Activated CD4-positive, alpha-beta T cell treated with anti-CD3 and anti-CD28 coated beads, Interleukin-2, amount 50 U/mL, for 48 hours (primary cell): ENCODE measurements around the gene CD47.
A peak's percentile ranks its signal among the peaks of the same experiment; 100 is the strongest.

Experiments used
- DNase-seq, 2 experiments: peaks; one replicate each; pipeline ENCODE4 v3.0.0-alpha.2; 2020

Gene CD47

DNA sequence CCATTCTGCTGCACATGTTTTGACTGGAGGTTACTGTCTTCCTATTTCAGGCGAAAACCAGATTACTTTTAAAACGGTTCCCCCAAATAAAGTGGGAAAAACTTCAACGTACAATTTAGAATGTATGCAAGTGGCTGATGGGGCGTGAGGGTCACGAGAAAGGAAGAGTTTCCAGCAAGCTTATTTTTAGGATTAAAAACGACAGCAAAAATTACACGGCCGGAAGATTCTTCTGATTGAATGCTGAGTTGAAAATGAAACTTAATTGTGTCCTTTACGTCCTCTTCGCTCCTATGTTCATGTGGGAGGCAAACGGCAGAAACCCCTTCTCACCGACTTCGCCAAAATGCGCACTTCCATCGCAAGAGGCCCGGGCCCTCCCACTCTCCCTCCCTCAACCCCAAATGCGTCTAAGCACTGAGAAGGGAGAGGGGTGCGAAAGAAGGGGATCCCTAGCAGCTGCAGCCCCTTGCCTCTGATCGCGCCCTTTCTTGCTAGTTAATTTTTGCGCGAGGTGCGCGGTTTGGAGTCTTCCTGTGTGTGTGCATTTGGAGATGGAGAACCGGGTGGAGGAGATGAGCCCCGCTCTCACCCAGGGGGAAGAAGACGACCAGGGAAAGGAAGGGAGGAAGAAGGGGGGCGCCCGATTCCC lies 656 bp downstream of the CD47 start:
- peak; percentile 58 to 66 for DNase-seq

DNA sequence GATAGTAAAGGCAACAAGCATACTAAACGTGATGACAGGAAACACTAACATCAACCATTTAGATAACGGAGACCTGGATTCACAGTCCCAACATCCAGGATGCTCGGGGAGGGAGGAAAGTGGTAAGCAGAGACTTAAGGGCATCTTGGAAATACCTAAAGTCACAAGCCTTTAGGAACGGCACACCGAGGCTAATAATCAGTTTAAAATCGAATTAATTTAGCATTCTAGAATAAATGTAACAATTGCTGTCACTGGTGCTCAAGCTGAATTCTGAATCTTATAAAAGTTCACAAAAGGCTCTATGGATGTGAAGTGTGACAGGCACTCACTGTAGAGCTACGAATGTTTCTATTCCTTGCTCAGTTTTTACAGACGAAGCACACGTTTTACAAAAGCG lies 1.3 kb downstream of the CD47 start:
- DNase-seq: no peak

DNA sequence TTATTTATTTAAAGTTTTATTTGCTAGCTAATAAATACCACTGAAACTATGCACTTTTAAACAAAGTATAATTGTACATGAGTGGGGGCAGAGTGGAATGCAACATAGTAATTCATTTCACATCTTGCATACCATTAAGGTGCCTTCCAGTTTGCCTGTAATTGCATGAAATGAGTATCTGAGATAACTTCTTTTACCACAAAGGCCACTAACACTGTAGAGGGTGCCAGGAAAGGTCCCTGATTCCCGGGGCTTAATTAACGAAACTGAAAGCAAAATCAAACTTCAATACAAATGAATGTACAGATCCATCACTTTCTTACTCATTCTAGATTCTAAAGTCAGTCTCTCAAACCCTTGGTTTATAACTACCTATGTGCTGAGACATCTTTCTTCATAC lies 2.1 kb downstream of the CD47 start:
- peak; percentile 30 to 53 for DNase-seq

DNA sequence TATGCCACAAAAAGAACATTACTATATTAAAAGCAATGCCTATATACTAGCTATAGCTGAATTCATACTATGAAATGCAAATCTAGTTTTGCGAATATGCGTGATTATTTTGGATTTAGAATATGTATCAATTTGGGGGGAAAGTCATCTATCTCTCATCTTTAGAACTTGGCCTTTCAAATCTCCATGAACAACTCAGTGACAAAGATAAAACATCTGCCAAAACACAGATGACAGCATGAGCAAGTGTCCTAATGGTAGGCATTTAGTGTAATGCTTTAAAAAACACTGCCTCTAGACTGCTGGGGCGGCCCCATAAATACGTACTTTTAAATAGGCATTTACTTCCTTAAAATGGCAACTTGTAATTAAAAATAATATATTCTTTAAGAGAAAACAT lies 2.7 kb downstream of the CD47 start:
- DNase-seq: no peak

DNA sequence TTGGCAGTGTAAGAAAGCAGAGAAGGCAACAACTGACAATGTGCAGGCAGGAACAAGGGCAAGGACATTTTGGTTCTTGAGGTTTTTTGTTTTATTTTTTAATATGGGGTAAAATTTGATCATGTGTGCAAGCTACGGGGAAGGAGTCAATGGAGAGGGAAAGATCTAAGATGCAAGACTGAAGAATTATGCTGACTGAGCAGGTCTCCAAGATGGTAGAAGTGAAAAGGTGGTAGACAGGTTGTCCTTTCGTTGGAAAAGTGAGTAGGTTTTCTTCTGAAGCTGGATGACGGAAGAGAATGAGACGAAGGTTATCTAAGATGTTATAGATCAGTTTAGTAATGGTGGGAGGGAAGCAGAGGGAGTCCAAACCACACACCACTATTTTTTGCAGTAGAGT lies 4.2 kb downstream of the CD47 start:
- DNase-seq: no peak

DNA sequence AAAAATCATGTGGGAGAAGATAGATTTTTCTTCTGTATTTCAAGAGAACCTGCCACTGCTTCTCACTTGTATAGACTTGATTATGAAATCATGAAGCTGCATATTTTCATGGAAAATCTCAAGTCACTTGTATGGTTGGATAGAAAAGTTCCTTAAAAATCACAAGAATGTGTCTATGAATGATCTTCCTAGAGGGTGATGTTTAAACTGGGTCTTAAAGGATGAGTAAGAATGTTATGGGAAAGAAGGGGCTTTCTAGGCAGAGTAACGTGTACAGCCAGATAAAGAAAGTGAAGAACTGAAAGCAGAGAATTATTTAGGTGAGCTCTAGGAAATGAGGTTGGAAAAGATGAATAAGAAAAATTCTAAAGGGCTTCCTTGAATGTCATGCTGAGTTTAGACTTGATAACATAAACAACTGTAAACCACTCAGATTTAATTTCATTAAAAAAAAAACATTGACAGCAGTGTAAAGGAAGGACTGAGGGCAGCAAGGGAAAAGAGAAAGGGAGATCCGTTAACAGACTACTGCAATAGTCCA lies 5.0 kb downstream of the CD47 start:
- no peak for DNase-seq

DNA sequence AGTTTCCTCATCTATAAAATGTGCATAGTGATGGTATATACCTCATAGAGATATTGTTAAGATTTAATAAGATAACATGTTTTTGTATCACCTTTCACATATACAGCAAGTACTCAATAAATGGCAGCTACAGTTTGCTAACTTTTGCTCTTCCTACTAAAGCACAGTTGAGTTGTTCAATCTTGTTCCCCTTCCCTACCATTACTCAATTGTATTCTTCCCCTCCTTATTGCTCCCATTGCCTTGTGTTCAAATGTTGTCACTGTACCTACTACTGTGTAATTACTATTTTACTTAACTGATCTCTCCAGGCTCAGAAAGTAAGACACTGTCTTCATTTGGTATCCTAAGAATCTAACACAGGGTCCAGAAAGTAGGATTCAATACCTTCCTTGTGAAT lies 5.5 kb downstream of the CD47 start:
- DNase-seq: no peak

DNA sequence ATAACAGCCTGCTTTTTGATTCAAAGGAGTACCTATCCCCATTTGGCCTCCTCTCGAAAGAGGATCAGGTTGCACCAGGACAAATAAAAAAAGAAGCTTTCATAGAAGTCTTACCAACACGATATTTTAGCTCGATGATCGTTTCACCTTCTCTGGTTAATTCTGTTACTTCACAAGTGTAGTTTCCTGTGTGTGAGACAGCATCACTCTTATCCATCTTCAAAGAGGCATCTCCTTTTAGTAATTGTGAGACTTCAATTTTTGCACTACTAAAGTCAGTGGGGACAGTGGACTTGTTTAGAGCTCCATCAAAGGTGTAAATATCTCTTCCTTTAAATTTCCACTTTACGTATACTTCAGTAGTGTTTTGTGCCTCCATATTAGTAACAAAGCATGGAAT lies 11.0 kb downstream of the CD47 start:
- DNase-seq: no peak

DNA sequence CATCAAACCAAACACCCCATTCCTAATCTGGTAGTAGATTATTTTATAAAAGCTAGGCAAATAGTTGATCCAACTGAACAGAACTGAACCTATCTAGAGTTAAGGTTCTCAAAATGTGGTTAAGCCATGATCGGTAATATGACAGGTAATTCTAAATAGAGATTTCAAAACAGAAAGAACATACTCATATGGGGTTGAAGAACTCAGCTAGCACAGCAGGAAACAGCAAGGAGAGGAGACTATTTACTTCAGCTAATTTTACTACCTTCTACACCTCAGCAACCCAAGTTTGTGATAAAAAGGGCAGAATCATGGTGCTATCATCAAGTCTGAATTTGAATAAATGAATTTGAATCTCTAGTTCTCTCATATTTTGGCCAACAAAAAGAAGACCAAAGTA lies 11.8 kb downstream of the CD47 start:
- no peak for DNase-seq

DNA sequence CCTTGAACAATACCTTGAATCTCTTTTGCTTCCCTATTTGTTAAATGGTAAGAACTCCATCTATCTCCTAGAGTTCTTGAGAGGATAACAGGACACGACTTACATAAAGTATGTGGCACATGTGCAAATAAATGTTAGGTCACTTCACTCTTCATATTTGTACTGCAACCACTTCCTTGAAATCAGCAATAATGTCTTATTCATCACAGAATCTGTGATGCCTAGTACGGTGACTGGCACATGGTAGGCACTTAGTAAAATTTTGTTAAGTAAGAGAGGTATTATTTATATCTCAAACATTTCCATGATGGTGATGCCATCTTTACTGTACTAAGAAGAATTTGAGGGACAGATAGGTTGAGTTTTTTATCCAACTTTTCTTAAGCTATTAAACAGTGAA lies 14.3 kb downstream of the CD47 start:
- DNase-seq: no peak

DNA sequence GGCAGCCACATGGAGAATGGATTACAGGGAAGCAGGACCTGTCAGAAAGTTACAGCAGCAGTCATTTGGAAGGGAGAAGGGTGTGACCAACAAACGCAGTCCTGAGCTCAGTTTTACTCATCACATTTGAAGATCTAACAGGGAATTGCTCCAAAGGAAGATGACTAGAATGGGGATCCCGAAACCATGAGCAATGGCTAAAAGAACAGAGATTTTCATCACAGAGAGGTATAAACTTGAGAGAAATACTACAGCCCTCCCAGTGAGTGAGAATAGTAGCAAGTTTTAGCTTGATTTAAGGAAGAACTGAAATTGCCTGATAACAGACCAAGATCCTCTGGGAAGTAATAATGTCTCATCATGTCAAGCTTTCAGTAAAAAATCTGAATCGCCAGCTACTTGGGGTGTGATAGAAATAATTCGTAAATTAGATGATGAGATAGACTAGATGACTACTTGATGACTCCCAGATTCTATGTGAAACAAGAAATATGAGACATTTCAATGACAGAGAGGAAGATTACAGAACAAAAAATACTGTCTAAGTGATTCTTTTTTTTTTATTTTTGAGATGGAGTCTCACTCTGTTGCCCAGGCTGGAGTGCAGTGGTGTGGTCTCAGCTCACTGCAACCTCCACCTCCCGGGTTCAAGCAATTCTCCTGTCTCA lies 16.9 kb downstream of the CD47 start:
- no peak for DNase-seq

DNA sequence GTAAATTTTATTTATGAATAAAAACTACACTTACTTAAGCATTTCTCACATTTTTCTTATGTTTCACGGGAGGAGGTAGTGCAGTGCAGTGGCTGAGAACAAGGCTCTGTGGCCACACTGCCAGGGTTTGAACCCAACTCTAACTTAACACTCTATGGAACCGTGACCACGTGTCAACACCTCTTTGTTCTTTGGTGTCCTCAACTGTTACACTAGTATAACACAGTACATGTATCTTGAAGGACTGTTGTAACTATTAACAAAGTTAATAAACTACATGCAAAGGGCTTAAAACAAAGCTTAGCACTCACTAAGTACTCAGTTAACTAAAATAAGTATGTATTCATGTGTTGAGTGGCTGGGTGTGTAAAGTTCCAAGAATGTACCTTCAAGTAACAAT lies 19.5 kb downstream of the CD47 start:
- DNase-seq: no peak

DNA sequence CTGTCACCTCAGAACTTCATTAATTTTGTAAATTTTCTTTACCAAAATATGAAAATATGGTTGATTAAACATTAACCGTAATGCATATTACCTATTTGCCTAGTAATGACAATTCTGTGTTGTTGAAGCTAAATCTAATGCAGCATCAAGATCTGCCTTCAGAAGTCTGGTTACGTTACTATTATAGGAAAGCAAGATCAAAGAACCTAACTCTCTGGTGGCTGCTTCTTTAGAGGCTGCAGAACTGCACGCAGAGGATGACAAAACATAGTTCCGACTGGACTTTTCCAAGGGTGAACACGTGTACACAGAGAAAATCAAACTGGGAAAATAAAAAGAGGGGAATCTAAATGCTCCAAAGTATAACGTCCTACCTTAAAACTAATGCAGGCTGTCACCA lies 20.5 kb downstream of the CD47 start:
- DNase-seq: no peak

DNA sequence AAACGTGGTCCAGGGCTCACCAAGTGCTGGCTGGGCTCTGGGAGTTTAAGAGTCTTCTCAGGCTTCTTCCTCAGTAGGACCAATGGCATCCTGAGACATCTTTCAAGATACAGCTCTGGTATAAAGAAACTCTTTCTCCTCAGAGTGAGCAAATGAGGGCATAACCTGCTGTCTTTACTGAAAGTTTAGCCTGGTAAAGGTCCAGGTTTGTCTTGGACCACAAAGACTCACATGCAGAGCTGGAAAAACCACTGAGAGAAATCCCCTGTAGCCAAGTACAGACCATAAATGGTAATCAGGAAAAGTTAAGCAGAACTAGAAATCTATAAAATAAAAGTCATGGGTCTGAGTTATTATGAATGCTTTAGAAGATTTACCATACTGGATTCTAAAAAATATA lies 23.1 kb downstream of the CD47 start:
- DNase-seq: no peak

DNA sequence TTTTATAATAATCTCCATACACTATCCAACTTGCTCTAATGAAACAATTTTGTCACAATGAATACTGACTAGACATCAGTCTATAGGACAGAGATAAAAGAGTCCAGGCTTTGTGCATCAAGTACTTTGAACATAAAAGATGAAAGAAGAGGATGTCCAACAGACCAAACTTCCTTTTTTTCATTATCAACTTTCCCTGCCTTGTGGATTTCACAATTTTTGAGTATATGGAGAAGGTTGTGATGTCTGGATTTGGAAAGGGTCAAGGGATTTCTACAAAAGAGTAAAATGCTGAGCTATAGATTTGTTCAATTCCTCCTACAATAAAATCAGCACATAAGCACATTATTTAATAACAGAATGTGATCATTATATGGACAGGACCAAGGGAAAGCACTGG lies 25.7 kb downstream of the CD47 start:
- no peak for DNase-seq

DNA sequence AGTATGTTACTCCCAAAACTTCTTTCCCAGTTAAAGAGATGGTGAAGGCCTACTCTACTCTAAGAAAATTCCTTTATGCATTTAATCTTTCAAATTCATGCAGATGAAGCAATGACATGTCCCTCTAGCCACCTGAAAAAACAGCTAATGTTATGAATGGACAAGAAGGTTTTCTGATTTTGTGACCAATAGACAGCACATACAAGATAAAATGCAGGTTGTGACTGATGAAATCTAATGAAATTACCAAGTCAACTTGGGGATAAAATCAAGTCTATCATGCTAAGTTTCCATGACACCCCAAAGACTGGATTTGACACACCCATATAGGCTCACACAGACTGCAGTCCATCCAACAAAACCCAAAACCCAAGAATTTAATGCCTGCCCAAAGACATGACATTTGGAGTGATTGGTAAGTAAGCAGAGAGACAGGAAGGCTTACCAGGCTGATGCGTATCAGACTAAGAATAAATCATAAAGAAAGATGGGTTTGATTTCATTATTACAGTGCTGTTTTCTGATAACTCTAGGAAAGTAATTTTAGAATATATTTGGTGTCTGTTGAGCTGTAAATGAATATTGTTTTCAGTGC lies 26.4 kb downstream of the CD47 start:
- DNase-seq: no peak

DNA sequence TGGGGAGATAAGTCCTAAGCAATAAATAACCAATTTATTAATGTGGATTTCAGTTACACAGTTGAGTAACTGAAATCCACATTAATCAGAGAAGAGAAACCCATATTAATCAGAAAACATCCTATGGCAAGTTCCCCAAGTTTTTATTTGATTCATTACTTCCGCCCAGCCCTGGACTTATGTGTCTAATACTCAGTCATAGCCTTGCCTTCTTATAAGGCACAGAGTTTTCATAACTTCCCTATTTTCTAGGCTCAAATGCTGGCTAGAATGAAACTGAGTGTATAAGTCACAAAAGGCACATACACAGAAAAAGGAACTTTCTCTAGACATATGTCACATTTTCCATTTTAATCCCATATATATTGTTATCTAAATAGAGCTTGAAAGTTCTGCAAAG lies 28.8 kb downstream of the CD47 start:
- no peak for DNase-seq

DNA sequence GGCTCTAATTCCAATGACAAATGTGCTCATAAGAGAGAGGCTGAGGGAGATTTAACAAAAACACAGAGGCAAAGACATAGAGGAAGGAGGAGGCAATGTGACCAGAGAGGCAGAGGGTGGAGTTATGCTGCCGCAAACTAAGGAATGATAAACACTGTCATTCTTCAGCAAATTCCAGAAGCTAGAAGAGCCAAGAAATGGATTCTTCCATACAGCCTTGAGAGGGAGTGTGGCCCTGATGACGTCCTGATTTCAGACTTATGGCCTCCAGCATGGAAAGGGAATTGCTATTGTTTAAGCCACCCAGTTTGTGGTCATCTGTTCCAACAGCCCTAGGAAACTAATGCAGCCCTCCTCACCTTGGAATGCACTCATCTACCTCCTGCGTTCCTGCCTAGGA lies 30.5 kb downstream of the CD47 start:
- DNase-seq: no peak

DNA sequence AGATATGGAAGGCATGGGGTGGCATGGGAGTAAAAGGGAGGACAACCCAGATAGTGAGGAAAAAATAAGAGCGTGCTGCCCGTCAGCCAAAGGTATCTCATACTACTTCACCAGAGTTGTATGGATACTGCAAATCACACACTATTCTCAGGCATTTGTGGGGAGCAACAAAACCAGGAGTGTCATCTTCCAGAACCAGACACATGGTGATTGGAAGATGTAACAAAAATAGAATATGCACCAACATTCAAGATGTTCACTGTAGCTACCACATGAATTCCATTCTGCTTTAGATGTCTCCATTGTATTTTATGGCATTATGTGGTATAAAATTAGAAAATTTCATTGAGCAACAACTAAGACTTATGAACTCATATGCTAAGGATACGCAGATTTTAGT lies 34.9 kb downstream of the CD47 start:
- DNase-seq: no peak

DNA sequence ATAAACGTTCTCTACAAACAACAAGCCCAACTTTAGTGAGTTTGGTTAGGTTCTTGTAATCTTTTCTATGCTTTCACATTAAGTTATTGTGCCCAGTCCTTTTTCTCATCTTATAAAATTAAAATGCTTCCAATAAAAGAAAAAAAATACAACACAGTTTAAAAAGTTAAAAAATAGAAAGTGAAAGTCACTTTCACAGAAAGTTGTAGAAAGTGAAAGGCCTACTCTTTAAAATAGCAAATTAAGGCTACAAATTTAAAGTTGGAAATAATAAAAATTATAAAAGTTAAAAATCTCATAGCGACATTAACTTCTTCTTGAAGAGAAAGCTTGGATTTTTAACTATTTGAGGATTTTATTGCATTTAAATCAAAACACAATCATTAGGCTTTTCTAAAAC lies 35.9 kb downstream of the CD47 start:
- DNase-seq: no peak

DNA sequence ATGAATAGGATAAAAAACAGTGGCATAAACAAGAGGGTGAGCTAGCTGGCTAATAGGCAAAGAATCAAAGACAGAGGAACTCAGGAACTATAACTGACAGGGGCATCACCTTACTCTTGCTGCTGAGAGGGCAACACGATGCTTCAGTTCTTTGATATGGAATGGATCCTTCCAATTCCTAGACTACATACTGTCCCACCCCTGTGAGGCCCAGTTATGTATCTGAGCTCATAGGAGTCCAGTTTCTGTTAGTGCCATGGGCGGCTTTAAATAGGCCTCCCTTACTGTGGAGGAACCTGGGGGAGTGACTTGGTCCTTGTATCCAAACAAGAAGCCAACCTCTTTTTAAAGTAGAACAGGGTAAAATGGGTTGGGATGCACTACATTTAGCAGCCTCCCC lies 37.3 kb downstream of the CD47 start:
- no peak for DNase-seq

DNA sequence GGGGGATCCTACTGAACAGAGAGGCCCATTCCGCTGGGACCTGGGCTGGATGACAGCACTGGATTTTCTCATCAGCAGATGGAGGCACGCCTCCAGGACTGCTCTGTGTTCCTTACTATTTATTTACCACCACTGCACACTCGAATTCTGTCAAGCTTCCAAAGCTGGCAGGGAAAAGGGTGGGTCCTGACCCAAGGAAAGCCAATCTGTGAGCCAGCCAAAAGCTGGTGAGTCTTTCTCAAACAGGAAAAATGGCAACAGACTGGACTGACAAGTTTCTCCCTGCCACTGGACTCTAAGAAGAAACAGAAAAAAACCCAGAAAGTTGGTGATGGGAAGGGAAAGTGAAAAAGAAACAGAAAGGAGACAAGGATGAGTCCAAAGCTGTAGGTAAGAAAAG lies 37.8 kb downstream of the CD47 start:
- DNase-seq: no peak

DNA sequence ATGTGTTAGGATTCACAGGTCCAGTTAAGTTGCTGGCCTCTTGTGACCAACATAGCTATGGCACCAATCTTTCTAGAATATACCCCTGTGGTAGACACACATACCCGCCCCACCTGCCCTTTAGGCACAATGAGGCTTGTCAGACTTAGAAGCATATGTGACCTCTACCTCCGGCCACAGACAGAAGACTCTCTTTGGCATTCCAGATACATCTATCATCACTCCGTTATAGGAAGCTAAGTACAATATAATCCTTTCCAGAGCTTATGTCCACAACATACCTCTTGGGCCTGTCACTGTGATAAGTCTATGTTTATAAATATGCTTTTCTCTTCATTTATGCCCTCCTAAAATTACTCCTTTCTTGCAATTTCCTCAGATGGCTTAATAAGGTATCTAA lies 39.8 kb downstream of the CD47 start:
- no peak for DNase-seq

DNA sequence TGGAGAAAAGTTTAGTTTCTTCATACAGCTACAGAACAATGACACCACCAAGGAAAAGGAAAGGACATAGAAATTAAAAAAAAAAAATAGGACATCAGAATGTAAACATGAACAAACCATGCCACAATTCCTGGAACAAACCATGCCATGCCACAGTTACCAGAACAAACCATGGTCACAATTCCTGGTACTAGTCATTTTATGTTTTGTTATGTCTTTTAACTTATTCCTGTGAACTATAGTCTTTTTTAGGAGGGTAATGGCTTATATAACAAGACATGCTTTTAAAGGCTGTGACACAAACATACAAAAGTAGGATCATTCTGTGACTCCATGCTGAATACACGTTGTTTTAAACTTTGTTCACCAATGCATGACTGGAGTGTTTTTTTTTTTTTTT lies 42.8 kb downstream of the CD47 start:
- no peak for DNase-seq

DNA sequence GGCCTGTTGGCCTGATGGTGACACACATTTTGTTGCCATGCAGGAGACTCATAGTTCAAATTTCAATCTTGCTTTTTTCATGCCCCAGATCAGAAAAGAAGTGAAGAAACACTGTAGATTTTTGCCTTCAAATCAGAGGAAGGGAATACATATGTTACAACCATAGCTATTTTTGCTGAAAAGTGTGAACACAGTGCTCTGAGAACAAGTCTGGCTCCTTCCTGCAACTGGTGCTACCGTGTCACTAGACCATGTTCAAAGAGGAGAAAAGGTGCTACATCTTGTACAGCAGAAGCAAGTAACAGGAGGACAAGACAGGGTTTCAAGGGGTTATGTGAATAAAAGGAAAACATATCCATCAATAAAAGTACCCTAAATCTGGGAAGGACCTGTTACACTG lies 44.6 kb downstream of the CD47 start:
- DNase-seq: no peak
